IPS DF 19.7 (cell line): ENCODE measurements around the gene ASTN1.
"Not testable (repeated sequence)": the region's sequence is repeated elsewhere in the genome, so short reads cannot be mapped to it uniquely, and the experiment has no call there.

Experiments
- DNase-seq: peaks from one replicate; pipeline ENCODE4 v3.0.0-alpha.2; 2013; ENCODE audit warnings: low read depth, low spot score

Gene ASTN1

DNA sequence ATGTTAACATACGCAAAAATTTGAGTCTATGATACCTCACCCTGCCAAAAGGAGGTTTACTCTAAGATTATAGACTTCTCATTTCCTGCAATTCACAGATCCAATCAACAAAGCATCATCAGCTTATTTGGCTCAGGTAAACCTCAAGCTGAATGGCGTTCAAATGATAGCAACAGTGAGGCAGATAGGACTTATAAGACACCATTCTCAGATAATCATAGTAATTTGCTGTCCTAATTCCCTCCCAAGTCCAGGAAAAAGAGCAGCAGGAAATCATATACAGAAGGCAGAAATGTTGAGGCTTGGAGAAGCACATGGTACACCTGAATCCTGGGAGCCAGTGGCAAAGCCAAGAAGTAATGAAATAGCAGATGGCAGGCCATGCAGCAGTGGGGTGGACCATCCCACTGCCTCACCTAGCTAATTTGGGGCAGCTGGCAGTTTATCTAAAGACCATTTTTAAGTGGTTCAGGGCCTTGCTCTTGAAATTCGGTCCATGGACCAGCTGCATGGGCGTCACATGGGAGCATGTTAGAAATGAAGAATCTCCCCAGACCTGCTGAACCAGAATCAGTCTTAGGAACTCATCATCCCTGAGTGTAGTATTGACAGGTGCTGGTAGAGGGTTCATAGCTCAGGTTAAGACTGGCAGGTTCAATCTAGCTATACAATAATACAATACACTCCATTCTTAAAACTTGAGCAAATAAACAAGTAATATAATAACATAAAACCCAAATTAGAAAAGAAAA is 57.7 kb downstream of the ASTN1 start:
- no peak for DNase-seq

DNA sequence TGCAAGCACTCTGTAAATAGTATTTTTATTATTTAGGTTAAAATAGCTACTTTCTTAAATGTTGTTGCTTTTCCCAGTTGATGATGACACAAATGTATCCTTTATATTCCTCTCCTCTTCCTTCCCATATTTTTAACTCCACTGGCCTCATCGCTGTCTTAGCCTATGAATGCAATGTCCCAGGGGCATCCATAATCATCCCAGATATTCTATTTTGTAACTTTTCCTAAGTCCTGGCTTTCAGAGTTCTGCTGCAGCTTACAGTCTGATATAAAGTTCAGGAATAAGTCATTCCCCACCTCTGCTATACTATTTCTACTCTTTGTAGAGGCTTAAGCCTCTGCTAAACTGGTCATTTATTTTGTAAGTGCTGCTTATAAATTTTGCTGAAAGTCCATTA is 58.3 kb downstream of the ASTN1 start:
- no peak for DNase-seq

DNA sequence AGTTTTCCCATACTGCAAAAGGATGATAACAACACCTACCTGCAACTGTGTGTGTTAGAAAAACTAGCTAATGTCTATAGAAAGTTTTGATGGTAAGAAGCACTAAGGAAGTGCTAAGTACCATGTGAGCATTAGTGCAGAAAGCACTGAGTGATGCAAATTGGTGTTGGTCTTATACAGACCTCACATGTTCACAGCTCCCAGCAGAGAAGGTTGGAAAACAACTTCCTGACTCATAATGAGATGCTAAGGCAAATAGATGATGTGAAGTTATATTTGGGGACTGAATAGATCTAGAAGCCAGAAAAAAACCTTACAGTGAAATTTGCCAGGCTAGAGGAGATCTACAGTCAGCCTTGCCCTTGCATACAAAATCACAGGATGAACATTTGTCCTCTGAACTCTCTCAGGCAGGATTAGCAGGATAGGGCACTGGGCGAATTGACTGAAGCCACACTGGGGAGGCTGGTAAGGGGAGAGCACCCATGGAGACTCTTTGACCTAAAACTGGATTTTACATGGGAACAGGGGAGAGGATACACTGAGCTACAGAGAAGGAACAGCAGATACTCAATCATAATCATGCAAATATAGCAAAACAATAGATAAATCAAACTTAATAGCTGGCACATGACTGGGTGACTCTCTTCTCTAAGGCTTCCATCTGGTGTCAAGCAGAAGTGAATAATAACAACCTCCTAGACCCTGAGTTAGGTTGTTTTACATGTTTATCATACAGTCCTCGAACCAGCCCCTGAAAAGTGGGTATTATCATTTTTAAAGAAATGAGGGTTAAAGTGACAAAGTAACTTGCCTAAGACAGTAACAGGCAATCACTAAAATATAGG is 61.3 kb downstream of the ASTN1 start:
- DNase-seq, result no peak

DNA sequence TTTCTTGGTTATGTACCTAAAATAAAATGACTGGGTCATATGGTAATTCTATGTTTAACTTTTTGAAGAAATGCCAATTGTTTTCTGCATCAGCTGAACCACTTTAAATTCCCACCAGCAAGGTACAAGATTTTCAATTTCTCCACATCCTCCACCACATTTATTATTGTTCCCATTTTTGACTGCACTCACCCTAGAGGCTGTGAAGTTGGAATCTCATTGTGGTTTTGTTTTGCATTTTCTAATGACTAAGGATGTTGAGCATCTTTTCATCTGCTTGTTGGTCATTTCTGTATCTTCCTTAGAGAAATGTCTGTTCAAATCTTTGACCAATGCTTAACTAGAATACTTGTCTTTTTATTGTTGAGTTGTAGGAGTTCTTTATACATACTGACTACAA is 72.5 kb downstream of the ASTN1 start:
- no peak for DNase-seq

DNA sequence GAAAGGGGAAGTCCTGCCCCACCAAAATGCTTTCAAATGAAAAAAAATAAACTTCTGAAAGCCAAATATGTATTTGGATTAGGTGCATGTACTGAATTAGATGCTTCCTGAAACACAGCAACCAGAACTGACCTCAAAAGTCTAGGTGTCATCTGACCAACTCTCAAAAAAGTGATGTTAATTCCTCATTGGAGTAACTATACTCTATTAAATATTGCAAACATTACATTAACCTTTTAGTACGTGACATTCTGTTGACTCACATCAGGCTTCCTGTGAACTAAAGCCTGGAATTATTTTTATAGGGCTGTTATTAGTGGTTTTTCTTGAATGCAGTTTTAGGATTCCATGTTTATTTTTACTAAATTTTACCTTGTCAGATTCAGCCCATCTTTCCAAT is 73.5 kb downstream of the ASTN1 start:
- DNase-seq, result no peak

DNA sequence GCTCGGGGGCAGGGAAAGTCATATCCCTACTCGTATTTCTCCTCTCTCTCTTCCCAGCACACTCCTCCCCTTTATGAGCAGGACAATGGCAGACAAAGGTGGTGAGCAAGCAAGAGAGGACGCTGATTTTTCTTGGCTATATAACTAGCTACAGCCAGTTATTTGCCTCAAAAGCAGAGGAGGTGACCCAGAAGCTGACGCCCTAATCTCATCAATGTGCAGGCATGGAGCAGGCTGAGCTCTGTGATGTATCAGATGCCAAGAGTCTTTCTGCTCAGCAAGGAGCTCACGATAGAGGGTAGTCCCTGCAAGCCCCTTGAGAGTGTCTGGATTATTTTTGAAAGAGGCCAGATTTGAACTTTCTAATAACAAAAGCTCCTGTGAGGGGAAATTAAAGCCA is 75.5 kb downstream of the ASTN1 start:
- no peak for DNase-seq

DNA sequence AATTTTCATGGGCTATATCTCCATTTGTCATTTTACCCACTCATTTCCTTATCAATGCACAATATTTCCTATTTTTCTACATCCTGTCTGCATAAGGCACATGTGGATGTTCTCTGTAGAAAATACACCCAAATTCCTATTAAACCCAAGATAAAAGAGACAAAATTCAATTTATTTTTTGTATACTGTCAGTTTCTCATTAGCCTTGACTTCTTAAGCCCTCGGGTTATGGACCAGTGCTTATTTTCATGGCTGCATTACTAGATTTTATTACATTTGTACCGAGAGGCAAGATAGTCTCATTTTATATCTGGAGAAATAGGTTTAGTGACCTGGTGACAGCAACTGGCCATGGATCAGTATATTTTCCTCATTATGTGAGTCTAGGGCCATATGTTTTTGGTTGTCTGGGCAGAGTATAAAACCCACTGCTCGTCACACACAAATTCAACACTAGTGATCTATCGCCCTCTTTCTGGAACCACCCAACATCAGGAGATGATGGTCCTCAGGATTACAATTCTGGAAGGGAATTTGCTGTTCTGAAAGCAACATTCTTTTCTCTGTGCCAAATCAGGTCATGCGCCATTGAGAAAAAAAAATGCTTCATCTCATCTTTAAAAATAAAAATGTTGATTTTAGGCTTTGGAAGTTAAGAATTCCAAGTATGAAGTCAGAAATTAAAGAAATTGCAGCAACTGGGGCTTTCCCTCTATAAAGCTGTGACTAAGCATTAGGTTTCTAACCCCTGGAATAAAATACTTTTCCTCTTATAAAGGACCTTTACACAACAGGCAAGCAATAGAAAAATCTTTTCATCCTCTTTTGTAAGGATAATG is 81.4 kb downstream of the ASTN1 start:
- DNase-seq, result no peak

DNA sequence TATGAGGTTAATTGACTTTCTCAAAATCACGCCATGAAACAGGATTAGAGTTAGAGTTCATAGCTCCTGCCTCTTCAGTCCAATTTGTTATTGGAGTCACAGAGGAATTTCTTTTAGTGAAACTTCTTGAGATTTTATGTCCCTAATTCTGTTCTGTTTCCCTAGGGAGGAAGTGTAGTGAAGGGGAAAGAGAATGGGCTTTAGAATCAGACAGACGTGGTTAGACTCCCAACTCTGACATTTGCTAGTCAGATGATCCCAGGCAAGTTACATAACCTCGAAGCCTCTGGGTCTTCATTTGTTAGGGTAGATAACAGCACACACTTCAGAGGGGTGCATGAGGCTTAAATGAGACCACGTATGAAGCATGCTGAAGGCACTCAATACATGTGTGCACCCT is 83.9 kb downstream of the ASTN1 start:
- DNase-seq, result no peak

DNA sequence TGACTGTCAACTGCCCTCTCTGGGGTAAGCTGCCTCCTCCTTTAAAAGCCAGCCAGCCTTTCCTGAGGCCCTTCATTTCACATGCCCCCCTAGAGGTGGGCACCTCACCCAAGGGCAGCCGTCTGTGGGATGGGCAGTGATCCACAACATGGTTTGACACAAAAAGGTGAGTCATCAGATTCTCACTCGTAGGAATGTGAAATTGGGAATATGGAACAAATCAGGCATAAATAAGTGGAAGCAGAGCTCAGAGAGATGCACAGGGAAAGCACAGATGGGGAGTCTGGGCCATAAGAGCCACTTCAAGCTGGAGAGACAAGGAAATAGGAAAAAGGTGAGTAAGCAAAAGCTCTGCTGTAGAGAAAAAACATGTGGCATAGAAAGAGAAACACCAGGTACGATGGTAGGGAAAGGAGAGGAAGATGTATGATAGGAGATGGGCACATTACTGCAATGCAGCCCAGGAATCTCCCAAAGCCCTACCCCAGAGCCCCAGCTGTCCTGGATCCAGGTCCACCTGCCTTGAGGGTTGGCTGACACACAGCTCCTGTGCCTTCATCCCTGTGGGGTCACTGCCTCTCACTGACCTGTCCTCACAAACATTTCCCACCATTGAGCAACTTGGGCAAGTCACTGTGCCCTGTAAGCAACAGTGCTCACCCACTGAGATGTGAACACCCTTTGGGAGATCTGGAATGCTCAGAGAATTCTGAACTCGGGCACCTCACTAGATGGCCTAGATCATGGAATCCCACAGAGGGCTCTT is 86.6 kb downstream of the ASTN1 start:
- no peak for DNase-seq

DNA sequence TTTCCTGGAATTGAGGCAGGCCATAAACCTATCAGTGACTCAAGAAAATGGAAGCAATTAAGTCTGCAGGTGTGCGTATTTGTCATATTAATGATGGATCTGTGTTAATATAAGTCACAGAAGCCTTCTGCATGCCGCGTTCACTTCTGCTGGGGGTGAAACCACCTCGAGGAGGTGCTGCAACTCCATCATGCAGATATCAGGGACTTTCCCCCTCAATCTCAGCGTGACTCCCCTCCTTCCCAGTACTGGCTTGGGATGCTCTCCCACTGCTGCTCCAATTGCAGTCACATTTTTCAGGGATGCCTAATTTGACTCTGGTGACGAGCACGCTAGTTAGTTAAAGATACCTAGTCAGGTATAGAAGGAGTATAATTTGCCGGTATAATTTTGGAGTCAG is 87.5 kb downstream of the ASTN1 start:
- DNase-seq, result no peak

DNA sequence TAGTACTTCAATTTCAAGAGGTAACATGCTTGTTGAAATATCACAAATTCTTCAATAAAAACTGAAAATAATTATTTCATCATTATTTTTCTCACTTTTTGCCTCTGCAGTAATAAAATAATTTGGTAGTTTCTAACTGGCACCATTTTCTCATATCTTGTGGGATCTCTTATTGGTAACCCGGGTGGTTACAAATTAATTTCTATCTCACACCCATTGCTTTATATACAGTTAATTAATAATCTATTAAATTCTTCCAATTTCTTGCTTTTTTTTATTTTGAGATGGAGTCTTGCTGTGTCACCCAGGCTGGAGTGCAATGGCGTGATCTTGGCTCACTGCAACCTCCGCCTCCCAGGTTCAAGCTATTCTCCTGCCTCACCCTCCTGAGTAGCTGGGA is 89.7 kb downstream of the ASTN1 start:
- not testable (repeated sequence) for DNase-seq

DNA sequence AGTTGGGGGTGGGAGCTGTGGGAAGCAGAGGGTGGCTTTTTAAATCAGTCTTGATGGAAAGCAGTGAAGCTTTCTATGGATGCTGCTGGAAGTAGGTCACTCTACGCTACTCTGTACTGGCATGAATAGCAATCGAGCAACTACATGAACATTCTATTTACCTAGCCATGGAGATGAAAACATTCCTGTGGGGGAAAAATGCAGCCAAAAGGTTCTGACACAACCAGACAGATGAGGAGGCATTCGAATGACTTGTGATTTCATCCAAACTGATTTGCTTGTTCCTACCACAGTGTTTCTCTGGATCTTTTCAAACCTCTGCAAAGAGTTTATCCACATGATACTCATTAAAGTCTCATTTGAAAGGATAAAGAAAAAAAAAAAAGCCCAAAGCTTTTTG is 95.0 kb downstream of the ASTN1 start:
- no peak for DNase-seq

DNA sequence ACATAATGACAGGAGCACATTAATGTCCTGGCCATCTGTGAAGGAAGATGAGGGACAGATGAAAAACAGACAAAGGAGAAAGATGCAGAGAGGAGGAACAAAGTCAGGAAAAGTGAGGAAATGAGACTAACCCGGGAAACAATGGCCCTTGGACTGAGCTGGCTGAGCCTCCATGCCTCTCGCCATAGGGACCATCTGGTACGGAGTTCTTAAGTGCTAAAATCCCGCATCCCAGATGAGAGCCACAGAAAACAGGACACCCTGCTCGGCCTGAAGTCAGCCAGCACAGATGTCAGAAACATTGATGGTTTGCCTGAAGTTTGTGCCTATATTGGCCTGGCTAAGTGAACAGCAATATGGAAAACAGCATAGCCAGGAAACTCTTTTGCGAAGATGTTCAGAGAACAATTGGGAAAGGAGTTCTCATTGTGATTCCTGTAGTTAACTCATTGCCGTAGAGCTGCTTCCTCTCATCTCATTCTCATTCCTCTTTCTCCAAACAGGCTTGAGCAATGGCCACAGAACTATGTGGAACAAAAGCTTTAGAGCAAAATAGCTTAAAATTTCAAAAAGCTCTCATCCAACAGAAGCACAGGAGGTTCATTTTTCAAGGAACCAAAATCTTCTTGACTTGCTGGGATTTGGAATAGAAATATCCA is 96.6 kb downstream of the ASTN1 start:
- DNase-seq, result no peak

DNA sequence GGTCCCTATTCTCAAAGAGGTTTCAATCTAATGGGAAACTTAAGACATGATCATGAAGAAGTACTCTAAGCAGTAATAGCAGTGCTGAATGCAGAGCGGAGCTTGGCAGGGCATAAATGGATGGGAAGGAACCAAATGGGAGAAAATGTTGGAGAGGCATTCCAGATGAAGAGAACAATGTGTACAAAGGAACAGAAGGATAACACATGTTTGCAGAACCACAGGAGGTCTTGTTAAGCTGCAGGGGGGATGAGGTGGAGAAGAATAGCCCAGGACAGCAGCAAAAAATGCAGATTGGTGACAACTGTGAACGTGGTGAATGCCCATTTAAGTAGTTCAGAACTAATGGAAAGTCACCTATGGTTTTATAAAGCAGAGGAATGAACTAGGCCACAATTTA is 99.1 kb downstream of the ASTN1 start:
- DNase-seq, result no peak

DNA sequence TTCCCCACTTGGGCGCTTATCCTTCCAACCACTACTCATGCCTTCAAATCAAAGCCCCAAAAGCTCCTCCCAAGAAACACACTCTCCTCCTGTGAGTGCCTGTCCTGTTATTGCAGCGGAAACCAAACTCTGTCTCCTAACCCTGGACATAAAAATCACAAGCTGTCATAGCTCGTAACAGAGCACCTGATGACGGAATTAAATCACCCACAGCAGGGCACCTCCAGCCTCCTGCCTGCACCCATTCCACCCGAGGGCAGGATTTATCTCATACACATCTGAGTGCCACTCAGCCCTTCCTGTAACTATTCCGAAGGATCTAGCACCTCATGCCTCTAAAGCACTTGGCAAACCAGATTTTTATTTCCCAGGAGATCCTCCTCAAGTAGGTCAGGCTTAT is 100.9 kb downstream of the ASTN1 start:
- DNase-seq, result no peak

DNA sequence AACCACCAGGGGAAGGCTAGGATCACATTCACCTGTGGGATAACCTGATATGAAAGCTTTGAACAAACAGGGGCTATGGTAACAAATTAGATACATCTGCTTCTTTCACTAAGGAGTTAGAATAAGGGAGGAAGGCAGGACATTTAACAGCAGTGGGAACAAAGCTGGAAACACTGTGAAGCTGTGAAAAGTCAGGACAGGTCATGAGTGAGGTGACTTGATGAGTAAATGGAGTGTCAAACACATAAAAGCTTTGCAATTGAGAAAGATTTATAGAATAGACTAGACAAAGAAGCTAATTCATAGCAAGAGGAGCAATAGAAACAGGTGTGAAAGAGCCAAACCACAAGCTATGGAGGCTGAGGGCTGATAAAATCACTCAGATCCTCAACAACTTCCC is 110.0 kb downstream of the ASTN1 start:
- DNase-seq, result no peak

DNA sequence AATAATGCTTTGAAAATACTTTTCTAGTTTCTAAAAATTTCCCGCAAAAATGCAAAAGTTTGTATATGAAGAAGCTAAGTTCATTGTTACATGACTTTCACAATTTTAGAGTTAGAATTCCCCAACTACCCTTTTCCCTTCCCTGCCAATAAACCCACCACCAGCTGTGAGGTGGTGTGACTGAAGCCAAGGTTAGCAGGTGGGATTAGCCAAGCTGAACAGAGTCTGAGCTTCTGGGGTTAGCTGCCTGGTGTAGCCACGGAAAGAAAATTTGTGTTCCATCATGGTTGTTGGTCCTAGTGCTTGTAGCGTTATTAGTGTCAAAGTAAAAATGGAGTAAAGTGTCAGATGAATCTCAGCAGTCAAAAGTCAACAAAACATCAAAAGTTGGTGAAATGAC is 110.9 kb downstream of the ASTN1 start:
- DNase-seq, result no peak

DNA sequence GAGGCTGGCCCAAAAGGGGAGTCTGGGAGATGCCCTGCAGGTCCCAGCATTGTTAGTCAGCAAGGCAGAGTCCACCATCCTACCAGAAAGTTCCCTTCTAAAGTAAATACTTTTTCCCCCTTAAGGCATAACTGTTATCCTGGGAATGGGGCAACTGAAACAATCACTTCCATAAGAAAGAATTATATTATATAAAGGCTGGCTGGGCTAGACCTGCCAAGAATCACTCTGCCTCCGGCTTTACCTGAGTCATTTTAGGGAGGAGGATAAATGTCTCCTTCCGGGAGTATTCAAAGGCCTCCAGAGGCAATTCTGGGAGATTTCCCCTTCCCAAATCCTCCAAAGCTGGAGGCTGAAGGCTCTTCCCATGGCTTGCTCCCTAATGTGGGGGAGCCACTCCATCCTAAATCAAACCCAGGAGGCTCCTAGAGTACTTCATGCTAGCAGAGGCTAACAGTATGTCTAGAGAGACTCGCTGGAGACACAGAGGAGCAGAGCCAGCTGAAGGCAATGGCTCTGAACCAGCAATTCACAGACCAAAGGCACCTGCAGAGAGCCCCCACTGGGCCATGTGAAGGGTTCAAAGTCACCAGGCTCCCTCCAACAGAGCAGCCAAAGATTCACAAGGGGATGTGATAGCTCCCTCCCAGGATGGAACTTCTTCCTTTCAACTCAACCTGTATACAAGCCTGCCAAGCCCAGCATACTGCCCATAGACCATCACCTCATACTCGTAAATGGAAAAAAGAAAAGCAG is 116.0 kb downstream of the ASTN1 start:
- no peak for DNase-seq

DNA sequence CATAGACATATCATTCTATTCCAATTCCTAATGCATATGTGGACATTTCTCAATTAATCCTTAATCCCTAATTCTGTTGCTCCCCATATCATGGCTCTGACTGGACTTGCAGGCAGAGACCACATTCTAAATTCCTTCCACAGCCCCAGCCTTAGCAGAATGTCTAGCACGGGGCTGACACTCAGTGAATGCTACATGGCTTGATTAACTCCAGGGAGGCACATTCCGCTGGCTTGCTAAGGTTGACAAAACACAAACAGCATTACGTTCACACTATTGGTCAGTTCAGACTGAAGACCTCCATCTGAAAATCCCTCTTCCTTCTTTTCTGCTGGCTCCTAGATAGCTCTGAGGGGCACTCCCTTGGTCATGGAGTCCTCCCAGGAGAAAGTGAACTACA is 119.4 kb downstream of the ASTN1 start:
- no peak for DNase-seq

DNA sequence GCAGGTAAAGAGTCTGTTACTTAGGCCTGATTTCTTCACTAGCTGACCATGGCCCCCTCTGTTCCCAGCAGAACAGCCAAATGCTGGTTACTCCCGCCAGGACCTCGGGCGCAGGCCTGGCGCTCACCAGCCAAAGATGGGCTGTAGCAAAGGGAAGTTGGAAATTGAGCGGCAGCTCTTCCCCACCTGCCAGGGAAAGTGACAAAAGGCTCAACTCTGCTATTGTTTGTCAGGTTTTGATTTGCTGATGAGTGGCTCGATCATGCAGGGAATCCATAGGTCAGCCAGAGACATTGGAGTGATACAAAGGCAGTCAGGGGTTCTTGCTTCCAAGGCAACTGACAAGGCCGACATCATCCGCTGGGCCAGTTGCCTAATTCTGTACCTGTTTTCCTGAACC is 120.1 kb downstream of the ASTN1 start:
- peak; percentile 80 for DNase-seq
